NCI-H1092 (cell line): Measurements from ENCODE around the gene KCNAB2.

Experiments used
- DNase-seq: peaks from one replicate; lab custom pipeline; 2025; lab: John Stamatoyannopoulos, UW

KCNAB2 gene

GRCh38 chr1:6083385-6083784 is 37.7 kb downstream of the KCNAB2 start:
- no peak for DNase-seq

GRCh38 chr1:6083801-6084446 is 38.2 kb downstream of the KCNAB2 start:
- no peak for DNase-seq

GRCh38 chr1:6084781-6085495 is 39.2 kb downstream of the KCNAB2 start:
- no peak for DNase-seq

DNA sequence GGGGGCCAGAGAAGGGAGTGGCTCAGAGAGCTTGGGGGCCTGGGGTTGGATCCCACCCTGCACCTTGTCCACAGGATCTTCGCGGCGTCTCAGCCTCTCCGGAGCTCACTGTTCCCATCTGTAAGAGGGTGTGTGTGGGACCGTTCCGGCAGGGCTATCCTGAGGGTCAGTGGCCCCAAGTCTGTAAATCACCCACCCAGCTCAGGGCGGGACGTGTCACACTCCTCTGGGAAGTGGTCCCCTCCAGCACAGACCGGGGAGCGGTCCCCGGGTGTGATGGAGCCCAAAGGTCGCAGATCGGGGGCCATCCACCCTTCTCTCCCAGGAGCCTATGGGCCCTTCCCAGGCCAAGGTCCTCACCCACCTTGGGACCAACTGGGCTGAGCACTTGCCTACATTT is 40.0 kb downstream of the KCNAB2 start:
- DNase-seq = no peak

GRCh38 chr1:6086358-6086757 is 40.7 kb downstream of the KCNAB2 start:
- no peak for DNase-seq

GRCh38 chr1:6086762-6087376 is 41.2 kb downstream of the KCNAB2 start:
- no peak for DNase-seq

GRCh38 chr1:6087377-6087772 is 41.7 kb downstream of the KCNAB2 start:
- no peak for DNase-seq

DNA sequence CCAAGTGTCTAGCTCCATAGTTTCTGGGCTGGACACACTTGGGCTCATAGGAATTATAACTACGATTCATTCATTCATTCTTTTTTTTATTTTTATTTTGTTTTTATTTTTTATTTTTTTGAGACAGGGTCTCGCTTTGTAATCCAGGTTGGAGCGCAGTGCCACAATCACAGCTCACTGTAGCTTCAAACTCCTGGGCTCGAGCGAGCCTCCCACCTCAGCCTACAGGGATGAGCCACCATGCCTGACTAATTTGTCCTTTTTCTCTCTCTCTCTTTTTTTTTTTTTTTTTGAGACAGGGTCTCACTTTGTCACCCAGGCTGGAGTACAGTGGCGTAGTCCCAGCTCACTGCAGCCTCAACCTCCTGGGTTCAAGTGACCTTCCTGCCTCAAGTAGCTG is 42.3 kb downstream of the KCNAB2 start:
- no peak for DNase-seq

- DNase-seq = no peak
These were observed 43.3 kb downstream of the KCNAB2 start for GRCh38 chr1:6088956-6089355.

- no peak for DNase-seq
These were observed 44.6 kb downstream of the KCNAB2 start for GRCh38 chr1:6090288-6090687.

DNA sequence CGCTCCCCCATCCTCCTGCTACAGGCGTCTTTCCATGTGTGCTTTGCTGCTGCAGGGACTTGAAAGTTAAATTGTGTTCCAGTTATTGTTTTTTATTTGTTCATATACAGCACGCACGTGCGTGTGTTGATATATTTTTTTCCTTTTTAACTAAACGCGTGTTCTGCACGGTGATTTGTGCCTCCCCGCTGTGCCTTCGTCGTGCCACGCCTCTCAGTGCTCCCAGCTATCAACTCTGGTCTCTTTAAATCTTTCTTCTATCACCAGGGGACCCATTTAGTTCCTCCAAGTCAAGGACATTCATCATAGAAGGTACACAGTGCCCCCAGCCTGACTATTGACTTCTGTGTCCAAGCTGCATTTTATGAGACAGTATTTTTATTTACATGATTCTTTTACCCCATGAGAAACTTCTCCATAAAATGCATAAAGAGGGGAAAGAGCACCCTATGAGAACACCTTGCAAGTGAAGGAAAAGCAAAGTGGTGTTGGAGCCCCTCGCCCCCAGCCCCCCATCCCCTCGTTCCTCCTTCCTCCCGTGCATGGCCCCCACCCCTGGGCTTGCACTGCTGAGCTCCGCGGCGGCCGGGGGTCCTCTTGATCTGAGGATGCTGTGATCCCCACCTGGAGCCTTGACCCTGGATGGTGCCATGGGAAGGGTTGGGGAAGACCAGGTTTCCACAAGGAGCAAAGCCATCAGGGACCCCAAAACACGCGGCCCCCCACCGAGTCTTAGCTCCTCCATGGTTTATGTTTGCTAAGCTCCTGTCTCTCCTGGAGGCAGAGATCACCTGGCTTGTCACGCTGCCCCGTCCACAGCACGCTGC is 45.5 kb downstream of the KCNAB2 start:
- no peak for DNase-seq

DNA sequence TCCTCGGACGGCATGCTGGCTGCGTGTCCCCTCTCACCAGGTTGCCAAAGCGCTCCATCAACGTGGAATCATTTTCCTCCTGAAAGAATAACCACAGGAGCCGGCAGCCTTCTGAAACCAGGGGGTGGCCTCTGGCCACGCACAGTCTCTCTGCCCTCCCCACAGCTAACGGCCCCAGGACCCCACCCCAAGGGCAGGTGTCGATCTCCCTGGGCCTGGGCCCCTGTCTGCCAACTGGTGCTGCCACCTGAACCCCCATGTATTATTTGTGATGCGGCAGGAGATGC is 46.1 kb downstream of the KCNAB2 start:
- DNase-seq = no peak

DNA sequence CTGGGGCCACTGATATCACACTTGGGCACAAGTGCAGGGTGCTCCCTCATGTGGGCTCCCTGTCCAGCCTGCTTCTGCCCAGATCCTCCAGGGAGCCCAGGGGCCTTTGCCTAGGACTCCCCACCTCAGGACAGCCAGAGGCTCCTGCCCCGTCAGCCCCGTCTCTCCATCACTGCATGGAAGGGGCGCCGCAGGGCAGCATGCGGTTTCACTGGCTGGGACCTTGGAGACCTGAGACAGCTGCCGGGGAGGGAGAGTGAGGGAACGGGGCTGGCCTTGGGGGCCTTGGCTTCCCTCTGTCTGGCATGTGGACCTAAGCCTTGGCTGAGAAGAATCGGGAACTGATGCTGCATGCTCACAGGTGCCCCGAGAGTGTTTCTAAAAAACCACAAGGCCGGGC is 46.5 kb downstream of the KCNAB2 start:
- no peak for DNase-seq

GRCh38 chr1:6093071-6093470 is 47.4 kb downstream of the KCNAB2 start:
- DNase-seq = no peak

- DNase-seq = no peak
These were observed 47.9 kb downstream of the KCNAB2 start for GRCh38 chr1:6093611-6094010.

GRCh38 chr1:6094246-6094645 is 48.6 kb downstream of the KCNAB2 start:
- DNase-seq = no peak

- no peak for DNase-seq
These were observed 49.3 kb downstream of the KCNAB2 start for GRCh38 chr1:6094801-6095505.

DNA sequence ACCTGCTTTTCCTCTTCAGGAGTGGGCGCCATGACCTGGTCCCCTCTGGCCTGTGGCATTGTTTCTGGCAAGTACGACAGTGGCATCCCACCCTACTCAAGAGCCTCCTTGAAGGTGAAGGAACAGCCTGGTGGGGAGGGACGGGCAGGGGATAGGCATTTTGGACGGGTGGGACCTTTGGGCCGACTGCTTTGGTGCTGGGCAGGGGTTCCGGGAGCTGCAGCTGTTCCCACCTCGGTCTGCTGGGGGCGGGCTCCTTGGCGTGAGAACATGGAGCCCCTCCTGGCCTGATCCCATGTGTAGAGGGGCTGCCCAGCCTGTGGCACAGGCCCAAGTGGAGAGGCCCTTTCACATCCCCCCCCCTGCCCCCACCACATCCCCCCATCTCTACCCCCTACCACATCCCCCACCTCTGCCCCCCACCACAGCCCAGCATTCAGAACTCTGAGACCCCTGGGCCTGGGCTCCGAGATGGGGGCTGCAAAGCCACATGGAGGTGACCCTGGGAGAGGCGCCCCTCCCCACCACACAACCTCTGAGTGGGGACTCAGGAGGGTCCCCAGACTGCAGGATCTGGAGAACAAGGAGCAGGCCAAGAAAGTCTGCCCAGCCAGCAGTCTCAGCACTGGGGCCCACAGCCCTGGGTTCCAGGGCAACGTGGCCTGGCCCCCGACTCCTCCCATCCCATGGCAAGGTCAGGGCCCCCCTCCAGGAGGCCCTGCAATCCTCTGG is 50.0 kb downstream of the KCNAB2 start:
- DNase-seq = no peak

GRCh38 chr1:6096243-6097116 is 50.8 kb downstream of the KCNAB2 start:
- DNase-seq = no peak

DNA sequence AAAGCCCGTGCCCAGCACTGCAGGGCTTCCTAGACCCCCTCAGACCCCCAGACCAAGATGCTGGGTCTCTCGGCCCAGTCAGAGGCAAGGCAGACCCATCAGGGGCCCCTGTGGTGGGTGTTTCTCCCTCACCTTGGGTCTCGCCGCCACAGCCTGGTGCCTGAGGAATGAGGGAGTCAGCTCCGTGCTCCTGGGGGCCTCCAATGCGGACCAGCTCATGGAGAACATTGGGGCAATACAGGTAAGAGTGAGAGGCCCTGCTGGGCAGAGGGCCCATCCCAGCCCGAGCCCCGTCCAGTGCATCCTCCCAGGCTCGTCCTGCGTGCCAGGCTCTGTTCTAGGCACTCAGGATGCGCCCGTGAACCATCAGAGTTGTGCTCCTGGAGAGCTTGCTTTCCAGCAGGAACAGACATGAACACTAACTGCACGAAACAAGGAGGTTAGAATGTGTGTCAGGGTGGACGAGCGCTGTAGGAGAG is 51.5 kb downstream of the KCNAB2 start:
- DNase-seq = no peak
